ENCODE data around the gene RAP1A.

DNA sequence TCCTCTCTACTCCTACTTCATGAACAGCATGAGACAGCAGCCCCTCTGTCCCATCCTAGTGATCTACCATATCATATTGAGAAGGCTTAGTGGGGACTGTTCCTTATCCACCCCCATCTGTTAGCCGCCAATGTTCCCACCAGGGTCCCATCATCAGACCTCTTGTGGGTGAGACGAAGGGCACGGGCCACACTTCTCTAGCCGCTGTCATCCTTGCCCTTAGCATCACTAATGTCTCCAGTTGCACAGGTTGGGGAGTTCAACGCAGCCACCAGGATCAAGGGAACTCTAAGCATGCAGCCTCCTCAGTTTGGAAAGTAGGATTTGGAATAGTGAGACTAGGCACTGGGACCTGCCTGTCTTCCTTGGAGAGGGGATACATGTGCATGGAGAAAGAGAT lies 99.5 kb downstream of the RAP1A start:
- TF ChIP-seq, protein P1, sequence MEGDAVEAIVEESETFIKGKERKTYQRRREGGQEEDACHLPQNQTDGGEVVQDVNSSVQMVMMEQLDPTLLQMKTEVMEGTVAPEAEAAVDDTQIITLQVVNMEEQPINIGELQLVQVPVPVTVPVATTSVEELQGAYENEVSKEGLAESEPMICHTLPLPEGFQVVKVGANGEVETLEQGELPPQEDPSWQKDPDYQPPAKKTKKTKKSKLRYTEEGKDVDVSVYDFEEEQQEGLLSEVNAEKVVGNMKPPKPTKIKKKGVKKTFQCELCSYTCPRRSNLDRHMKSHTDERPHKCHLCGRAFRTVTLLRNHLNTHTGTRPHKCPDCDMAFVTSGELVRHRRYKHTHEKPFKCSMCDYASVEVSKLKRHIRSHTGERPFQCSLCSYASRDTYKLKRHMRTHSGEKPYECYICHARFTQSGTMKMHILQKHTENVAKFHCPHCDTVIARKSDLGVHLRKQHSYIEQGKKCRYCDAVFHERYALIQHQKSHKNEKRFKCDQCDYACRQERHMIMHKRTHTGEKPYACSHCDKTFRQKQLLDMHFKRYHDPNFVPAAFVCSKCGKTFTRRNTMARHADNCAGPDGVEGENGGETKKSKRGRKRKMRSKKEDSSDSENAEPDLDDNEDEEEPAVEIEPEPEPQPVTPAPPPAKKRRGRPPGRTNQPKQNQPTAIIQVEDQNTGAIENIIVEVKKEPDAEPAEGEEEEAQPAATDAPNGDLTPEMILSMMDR (IDR thresholded peaks at IDR 0.05; ENCODE audit: low read depth, low read length) = no peak
- no peak for TF ChIP-seq POLR2A (IDR thresholded peaks at IDR 0.05; ENCODE audit: extremely low read depth, insufficient read length)
- TF ChIP-seq, protein P2, sequence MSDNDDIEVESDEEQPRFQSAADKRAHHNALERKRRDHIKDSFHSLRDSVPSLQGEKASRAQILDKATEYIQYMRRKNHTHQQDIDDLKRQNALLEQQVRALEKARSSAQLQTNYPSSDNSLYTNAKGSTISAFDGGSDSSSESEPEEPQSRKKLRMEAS (IDR thresholded peaks at IDR 0.05; ENCODE audit: low read depth, low read length) = no peak

Data from NB4 (cell line).